Activated CD4-positive, alpha-beta T cell treated with anti-CD3 and anti-CD28 coated beads, Interleukin-2, Interleukin-6, amounts not matched to agents 100 ng/mL and 50 ng/mL, durations not matched to agents 16 hours and 8 hours (primary cell): ENCODE results near the gene SAE1.

Experiments
- DNase-seq: peaks from one replicate; pipeline ENCODE4 v3.0.0-alpha.2; 2020

The SAE1 gene

DNA sequence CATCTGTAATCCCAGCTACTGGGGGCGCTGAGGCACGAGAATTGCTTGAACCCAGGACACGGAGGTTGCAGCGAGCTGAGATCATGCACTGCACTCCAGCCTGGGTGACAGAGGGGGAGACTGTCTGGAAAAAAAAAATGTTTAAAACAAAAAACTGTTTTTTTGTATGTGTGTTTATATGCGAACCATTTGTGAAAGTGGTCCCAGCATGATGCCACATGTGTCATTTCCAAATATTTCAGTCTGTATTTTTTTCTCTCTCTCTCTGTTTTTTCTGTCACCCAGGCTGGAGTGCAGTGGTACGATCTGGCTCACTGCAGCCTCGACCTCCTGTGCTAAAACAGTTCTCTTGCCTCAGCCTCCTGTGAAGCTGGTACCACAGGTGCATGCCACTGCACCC, 37.4 kb downstream of the SAE1 start:
- DNase-seq = no peak

DNA sequence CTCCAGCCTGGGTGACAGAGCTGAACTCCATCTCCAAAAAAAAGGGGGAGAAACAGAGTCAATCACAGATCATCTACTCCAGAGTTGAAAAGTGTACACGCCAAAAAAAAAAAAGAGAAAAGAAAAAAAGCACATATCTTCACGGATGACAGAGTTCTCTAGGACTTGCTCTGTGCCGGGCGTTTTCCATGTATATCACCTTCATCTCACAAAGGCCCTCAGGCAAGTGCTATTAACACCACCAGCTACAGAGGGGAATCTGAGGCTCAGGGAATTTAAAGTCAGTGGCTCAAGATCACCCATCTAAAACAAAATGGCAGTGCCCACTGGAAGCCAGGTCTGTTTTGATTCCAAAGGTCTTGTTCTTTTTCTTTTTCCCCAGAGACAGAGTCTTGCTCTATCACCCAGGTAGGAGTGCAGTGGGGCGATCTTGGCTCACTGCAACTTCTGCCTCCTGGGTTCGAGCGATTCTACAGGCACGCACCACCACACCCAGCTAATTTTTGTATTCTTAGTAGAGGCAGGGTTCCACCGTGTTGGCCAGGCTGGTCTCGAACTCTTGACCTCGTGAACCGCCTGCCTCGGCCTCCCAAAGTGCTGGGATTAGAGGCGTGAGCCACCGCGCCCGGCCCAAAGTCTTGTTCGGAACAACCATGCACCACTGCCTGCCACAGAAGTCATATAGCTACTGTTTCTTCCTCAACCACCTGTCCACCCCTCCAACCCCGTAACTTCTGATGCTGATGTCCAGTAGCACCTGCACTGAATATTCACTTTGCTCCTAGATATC, 42.2 kb downstream of the SAE1 start:
- DNase-seq = no peak

DNA sequence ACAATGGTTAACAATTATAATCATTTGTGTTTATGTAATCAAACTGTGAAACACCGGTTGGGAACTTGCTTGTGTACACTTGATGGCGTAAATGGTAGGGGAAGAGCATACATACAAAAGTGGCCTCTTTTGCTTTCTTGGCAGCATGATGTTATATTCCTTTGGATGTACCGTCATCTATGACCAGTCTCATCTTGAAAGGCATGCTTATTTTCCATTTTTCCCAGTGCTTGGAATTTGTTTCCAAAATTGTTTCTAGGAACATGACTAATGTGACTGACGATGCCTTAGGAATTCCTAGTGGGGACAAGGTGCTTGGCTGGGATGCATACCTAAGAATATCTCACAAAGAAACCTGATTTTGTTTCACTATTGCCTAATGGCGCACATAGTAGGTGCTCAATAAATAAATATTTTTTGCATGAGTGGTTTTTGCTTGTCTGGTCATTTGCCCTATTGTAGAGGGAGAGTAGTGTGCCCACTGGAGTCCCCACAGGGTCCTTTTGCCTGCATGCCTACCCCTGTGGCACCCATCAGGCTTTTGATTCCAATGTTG, 45.5 kb downstream of the SAE1 start:
- no peak for DNase-seq

DNA sequence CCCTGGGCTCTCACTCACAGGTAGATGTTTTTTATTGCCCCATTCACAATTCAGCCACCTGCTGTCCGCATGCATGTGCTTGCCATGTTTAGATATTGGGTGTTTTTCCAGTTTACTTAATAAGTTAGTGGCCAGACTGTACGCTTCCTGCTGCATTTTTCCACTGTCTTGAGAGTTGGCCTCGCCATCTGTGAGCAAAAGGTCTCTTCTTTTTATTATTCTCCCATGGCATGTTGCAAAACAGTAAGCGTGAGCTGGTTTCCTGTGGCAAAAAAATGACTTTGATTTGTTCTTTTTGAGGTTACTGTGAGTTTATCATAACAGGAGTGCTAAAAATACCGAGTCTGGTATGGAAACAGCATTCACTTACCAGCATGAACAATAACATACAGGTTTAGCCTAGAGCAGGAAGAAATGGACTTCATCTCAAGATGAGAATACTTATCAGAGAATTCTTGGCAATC, 46.0 kb downstream of the SAE1 start:
- peak; percentile 74 for DNase-seq

DNA sequence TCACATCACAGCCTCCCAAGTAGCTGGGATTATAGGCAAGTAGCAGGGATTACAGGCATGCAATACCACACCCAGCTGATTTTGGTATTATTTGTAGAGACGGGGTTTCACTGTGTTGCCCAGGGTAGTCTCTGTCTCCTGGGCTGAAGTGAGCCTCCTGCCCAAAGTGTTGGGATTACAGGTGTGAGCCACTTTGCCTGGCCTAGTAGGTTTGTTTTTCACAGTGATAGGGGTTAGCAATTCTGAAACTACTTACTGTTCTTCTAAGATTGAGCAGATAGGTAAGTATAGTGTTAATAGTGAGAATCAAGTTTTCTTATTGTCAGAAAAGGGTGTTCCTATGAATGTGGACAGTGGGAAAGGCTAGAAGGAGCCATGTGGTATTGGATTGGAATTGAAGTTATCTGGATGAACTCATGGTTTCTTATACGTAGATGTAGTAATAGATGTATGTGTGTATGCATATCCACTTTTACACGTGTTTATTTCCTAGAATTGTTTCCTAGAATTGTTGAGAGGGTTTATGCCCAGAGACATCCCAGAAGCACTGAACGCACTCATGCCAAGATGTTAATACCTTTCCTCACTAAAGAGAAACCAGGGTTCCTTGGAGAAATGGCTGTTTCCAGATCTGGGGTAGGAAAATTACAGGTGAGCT, 49.1 kb downstream of the SAE1 start:
- DNase-seq = peak; percentile 58

DNA sequence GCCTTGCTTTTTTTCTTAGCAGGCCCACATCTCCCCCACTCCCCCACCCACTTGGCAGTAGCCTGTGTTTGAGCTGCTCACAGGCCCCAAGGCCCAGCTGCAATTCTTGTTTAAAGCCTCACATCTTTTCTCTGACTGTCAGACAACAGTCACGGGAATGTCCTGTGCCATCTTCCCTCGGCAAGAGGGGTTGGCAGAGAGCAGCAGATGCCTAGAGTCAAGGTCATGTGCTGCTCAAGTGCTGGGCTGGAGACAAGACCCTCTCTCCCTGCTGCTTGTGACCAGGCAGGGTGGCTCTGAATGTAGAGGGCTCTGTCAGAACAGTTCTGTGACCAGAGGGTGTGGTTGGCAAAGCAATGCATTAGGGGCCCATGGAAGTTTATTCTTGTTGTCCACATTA, 53.0 kb downstream of the SAE1 start:
- no peak for DNase-seq

DNA sequence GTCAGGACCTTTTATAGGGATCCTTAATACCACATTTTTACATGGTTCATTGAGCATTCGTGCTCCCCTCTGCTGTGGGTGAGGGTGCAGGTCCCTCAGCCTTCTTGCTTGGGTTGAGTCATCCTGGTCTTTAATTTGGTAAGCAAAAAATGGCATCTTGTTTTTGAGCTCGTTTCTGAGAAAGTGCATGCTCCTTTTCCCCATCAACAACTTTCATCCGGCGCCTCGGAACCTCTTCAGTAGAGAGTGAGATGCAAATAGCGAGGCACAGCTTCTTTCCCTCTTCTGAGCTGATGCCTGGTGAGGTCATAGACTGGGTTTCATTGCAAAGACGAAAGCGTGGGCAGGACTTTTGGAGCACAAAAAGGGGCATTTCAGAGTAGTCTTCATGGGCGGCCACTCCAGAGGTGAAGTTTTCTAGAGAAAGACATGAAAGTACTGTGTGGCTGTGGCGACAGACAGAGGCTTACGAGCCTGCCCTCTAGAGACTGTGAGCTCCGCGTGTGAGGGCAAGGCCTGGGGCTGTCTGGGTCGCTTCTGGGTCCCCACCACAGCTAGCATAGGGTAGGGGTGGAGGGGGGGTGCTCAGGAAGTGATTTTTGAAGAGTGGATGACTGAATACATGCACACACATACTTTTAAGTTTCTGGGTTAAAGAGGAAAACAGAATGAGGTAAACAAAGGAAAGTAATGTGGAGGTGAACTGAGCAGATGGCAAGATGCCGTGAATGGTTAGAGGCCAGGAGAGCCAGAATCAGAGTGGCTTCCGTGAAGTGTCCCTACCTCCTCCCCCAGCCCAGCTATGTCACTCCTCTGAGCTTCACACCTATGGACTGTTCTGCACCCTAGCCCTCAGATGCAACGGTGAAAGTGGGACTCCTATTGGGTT, 56.1 kb downstream of the SAE1 start:
- DNase-seq = peak; percentile 87

DNA sequence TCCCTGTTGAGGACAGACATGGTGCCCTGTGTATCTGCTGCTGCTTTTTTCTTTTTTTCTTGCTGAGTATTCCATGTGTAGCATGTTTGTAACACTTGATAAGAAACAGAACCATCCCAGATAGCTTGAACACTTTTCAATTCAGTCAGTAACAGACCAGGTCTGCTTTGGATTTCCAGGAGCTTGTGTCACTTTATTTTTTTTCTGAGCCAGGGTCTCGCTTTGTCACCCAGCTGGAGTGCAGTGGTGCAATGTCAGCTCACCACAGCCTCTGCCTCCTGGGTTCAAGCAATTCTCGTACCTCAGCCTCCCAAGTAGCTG, 56.7 kb downstream of the SAE1 start:
- DNase-seq = no peak

DNA sequence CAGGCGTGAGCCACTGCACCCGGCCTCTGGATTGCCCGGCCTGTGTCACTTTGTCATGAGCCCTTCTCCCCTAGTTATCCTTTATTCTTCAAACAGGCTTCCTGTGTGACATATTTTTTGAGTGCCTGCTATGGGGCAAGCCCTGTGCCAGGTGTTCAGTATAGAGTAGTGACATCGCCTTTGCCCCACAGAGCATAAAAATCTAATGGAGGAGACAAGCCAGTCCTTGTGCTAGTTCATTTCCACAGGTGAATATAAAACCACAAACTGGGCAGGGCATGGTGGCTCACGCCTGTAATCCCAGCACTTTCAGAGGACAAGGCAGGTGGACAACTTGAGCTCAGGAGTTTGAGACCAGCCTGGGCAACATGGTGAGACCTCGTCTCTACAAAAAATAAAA, 57.2 kb downstream of the SAE1 start:
- DNase-seq = no peak

DNA sequence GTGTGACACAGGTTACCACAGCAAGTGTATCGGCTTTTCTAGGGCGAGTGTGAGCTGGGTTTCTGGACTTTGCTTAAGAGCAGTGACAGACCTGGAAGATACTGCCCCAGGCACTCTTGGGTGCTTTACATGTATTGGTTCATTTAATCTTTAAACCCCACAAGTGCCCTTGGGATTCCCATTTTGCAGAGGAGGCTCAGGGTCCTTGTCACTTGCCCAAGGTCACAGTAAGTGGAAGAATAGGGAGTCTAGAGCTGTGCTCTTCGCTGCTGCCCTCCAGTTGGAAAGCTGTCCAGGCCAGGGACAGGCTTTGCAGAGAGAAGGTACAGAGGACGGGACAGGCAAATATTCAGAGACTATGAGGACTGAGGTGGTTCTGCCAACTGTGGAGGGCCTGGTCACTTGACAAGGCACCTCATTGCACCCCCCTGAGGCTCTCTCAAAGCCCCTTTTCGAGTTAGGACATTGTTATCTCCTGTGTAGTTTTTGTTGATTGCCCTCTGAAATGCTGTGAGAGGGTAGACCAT, 57.9 kb downstream of the SAE1 start:
- no peak for DNase-seq

DNA sequence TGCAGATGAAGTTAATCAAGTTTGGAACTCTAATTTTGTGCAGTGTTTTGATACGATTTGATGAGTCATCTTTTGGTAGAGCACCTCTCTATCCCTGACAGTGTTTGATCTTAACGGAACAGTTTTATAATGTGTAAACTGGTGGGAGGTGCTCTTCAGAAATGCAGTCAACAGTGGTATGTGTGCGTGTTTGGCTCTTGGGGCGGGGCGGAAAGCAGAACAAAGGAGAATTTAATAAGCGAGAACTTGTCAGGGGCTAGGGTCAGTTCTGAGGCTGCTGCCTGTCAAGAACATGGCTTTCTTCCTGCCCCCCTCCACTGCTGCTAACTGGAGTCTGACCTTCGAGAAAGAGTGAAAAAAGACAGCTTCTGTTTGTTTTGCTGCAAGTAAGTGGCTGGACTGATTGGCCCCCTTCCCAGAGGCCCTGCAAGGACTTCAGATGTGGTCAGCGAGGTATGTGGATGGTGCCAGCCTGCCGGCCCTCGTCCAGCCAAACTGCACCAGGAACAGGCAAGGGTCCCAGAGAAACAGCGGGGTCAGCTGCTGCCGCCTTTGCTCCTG, 59.6 kb downstream of the SAE1 start:
- DNase-seq = peak; percentile 73

DNA sequence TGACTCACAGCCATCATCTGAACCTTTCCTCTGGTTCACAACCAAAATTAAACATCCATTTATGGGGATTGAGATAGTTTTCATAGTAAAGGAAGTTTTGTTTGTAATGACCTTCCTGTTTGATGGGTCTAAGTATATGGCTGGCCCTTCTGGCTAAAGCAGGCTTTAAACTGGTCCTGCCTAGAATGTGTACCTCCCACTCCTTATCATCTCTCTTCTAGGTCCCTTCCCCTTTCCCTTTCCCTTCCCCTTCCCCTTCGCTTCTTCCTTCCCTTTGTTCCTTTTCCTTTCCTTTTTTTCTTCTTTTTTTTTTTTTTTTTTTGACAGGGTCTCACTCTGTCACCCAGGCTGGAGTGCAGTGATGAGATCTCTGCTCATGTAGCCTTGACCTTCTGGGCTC, 64.8 kb downstream of the SAE1 start:
- no peak for DNase-seq

DNA sequence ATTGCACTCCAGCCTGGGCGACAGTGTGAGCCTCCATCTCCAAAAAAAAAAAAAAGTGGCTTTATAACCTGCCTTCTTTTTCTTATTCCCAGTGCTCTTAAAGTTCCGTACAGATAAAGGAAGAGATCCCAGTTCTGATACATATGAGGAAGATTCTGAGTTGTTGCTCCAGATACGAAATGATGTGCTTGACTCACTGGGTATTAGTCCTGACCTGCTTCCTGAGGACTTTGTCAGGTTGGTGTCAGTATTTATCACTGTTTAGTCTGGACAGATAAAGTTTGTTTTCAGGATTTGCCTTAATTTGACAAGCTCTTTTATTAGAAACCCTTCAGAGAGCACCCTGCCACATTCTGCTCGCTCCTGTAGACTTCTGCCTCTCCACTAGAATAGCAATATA, 66.5 kb downstream of the SAE1 start:
- DNase-seq = no peak

DNA sequence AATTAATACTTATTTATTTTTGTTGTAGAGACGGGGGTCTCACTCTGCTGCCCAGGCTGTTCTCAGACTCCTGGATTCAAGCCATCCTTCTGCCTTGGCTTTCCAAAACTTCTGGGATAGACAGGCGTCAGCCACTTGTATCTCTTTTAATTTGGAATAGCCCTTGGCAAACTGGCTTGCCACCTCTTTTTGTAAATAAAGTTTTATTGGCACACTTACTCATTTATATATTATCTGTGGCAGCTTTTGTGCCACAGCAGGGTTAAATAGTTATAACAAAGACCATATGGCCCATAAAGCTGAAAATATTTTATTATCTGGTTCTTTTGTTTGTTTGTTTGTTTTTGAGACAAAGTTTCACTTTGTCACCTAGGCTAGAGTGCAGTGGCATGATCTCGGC, 69.9 kb downstream of the SAE1 start:
- DNase-seq = no peak

DNA sequence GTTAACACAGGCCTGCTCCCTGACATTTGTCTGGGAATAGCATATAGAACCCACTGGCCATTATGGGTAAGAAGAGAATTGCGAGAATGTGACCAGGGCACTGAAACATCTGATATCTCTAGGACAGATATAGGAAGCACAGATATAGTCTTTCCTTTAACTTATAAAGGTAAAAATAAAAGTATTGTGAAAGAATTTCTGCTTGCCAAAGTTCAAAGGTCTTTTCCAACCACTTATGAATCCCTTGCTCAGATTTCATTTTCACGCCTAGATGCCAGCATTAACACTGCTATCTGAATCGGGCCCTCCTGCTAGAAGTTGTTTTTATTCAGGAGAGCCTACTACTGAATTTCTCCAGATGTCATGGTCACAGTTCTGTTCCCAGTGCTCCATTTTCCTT, 72.6 kb downstream of the SAE1 start:
- no peak for DNase-seq

DNA sequence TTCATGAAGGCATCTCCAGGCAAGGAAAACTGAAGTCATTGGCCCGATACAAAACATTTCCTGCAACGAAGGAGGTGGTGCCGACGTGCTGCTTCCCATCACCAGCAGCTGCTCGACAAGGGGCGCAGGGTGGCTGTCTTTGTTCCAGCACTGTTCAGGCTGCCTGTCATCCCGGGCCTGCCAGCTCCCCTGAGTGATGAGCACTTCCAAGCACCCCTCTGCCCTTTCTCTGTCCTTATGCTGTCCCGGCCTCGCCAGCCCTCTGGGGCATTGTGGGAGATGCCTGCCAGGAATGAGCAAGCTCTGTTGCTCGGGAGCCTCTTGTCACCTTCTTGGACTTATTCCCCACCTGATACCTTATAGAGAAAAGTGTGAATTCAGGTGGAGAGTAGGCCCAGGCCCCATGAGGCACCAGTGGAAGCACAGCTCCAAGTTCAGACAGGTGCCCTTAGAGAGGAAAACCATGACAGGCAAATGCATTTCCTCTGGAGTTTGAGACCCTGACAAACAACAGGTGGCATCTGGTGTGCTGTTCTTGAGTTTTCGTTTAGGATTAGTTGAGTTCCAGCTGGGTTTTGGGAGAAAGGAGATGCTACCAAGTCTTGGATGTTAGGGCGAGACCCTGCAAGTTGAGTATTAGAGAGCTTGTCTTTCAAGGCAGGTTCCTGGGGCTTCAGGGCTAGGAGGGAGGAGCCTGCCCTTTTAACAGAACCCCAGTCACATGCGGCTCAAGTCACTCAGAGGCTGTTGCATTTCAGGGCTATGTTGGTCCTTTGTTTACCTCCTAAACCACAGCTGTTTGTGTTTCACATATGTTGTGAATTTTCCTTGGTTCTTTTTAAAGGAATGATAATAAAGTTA, 78.9 kb downstream of the SAE1 start:
- DNase-seq = no peak

DNA sequence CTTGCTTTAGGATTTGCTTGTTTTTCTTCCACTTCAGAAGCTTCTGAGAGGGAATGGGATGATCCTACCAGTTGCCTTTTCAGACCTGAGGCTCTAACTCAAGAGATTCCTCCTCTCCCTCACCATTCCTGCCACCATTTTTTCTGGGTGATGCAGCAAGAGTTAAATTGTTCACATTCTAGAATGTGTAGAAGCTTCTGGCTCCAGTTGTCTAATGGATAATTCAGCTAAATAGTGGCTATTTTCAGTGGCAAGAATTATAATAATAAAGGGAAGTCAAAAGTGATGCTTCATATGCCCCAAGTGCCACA, 79.5 kb downstream of the SAE1 start:
- no peak for DNase-seq

DNA sequence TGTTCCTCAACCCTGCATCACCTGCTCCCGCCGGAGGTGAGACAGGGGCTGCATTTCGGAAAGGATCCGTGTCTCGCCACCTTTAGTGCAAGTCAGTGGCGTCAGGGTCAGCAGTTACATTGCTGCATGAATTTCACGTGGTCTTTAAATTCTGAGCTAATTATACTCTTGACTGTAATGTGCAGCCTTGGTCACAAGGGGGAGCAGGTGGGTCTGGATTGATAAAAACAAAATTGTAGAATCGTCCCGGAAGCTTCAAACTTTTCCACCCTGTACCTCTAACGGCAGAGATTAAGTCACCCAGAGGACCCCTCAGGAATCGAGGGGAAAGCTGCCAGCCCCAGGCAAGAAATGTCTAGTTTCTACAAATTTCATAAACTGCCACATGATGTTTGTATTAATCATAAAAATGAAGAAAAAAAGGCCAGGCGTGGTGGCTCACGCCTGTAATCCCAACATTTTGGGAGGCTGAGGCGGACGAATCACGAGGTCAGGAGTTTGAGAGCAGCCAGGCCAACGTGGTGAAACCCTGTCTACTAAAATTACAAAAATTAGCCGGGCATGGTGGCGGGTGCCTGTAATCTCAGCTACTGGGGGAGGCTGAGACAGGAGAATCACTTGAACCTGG, 80.2 kb downstream of the SAE1 start:
- peak; percentile 87 for DNase-seq

DNA sequence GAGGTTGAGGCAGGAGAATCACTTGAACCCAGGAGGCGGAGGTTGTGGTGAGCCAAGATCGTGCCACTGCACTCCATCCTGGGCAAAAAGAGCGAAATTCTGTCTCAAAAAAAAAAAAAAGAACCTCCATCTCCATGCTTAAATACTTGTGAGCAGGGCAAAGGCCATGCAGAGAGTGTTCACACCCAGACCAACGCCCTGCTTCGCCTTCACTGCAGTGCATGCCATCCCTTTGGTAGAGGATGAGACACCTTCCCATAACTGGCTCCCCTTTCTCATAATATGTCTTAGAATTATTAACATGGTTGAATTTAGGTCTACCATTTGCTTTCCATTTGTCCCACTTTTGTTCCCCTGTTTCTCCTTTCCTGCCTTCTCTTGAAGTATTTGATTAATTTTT, 84.9 kb downstream of the SAE1 start:
- DNase-seq = no peak

DNA sequence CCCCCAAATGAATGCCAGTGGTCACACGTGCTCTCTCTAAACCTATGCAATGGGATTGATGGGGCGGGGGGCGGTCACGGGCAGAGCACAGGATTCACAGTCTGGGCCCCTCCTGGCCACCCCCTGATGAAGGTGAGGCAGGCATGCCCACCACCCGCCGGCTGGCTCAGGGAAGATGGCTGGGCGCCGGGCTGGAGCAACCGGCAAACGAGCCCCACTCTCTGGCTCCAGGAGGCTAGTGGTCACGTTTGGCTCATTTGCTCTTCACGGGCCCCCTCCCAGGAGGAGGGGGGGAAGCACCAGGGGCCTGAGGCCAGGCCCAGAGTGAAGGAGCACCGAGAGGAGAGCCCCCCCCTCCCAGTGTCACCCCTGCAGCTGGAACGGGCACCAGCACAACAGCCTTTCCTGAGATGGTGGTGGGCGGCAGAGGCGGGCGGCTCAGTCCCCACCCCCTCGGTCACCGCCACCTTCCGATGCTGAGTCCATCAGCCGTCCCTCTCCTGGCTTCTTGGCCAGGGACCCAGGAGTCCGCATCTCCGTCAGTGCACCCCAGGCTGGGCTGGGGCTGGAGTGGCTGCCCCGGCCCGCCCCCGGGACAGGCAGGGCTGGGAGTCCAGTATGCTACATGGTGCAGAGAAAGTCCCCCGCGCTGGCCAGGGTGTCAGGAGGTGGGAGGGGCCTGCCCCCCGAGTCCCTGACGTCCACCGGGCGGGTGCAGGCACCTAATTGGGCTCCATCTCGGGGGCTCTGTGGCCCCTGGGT, 90.6 kb downstream of the SAE1 start:
- DNase-seq = no peak

DNA sequence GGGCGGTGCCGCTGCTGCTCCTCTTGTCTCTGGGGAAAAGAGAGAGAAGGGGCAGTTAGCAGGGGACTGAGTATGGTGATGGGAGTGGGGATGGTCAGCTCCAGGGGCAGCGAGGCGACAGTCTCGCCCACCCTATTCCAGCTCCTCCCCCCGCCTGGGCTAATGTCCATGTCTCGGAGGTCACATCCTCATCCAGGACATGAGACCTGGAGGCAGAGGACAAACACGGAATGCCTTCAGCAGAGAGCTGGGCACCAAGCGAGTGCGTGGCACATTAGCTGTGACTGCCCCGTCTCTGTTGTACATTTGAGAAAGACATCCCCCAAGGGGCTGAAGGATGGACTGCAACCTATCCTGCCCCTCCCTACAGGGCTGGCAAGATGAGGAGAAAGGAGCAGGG, 91.3 kb downstream of the SAE1 start:
- DNase-seq = no peak
